ENCODE measurements around the gene CACNA1S. TPM values are rescaled to one million over a fixed set of nuclear protein-coding genes. Genes with fewer than 3 reads are reported as not detected.
A peak's percentile ranks its signal among the peaks of the same experiment; 100 is the strongest.

CACNA1S gene
- total RNA-seq, 2 experiments from 2014 or later: not detected

DNA sequence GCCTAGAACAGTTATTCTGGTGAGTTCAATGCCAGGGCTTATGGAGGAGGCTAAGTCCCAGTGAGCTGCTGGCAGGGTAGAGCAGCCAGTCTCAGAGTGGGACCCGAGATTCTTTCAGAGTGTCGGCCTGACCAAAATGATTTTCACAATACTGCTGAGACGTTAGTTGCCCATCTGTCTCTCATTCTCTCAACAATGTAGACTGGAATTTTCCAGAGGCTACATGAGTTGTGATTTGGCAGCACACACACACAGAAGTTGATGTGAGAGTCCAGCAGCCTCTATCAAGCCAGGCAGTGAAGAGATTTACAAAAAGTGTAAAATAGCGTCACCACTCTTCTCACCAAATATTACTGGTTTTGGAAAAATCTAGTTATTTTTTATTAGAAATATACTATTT, 21.7 kb downstream of the CACNA1S start:
- Mint-ChIP-seq H3K9me3 (ENCODE audit: low read depth) (no peaks in the 10 kb centered on the region), H3K27ac (no peak overlapping the region), H3K27me3 (no peaks in the 10 kb centered on the region), H3K4me1 (no peaks in the 10 kb centered on the region), H3K4me3 (no peak overlapping the region), H3K36me3 (ENCODE audit: low read depth) (no peaks in the 10 kb centered on the region)
- DNase-seq: no peak
- ChIA-PET CTCF (interaction anchor here (1.2 kb wide), 1 partner anchor 111 kb away, joined by 3 read pairs; no protein-coding TSS in a partner anchor), POLR2A (no interaction called here)
- intact Hi-C loops (cut with DNase I, micrococcal nuclease): no loop called here
- ATAC-seq: no peak

DNA sequence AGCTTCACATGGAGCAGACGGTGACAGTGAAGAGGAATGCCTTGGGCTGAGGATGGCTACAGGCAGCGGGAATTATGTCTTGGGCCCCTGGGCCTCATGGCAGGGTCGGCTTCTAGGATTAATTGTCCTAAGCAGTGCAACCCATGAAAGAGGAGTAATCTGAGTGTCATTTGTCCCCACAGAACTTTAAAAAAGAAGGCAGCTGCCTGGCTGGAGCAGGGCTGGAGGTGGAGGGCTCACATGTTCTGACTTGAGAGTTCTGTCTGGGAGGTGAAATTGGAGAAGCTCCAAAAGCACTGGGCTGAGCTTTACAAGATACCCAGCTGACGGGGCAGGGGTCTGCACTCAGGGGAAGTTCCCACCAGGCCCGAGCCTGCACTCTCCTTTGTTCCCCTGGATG, 22.6 kb downstream of the CACNA1S start:
- H3K27me3 Mint-ChIP-seq: no peaks in the 10 kb centered on the region
- H3K4me3 Mint-ChIP-seq: no peak overlapping the region
- DNase-seq (no peak), ATAC-seq (no peak)
- no peak overlapping the region for H3K27ac Mint-ChIP-seq
- H3K36me3 Mint-ChIP-seq (ENCODE audit: low read depth): no peaks in the 10 kb centered on the region
- no peaks in the 10 kb centered on the region for H3K4me1 Mint-ChIP-seq
- CTCF ChIA-PET: interaction anchor here (1.9 kb wide), 1 partner anchor 10 kb away, joined by 5 read pairs; no protein-coding TSS in a partner anchor
- intact Hi-C loops (cut with DNase I, micrococcal nuclease): loop anchor here in 1 of 2 experiments (5.0 kb wide), 1 partner anchor 133 kb away; no protein-coding TSS in a partner anchor
- no peaks in the 10 kb centered on the region for H3K9me3 Mint-ChIP-seq (ENCODE audit: low read depth)
- POLR2A ChIA-PET: no interaction called here

DNA sequence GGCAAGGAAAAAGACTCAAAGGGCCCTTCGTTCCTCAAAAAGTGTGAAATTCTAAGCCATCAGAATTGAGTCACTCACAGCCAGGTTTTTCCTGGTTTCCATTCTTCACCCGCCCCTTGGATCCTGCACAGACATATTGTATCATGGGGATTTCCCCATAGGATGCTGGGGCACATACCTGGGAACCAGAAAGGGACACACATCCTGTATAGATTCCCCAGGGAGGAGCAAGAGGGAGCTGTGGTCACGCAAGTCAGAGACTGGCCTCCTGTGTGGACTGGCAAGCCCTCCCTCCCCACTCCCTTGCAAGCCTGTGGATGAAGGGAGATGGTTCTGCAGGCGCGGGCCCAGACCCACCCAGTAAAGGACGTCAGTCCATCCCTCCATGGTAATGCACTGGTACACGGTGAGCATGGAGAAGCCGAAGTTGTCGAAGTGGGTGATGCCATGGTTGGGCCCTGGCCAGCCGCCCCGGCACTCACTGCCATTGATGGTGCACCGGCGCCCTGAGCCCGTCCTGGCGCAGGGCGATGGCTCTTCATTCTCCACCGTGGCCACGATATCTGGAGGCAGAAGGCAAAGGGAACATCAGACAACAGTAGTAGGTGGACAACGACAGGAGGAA, 23.2 kb downstream of the CACNA1S start:
- H3K9me3 Mint-ChIP-seq (ENCODE audit: low read depth): no peaks in the 10 kb centered on the region
- ChIA-PET POLR2A (interaction anchor here (0.5 kb wide), 1 partner anchor 130 kb away, joined by 3 read pairs; no protein-coding TSS in a partner anchor), CTCF (interaction anchor here (1.9 kb wide), 1 partner anchor 10 kb away, joined by 5 read pairs; no protein-coding TSS in a partner anchor)
- intact Hi-C loops (cut with DNase I, micrococcal nuclease): loop anchor here in 1 of 2 experiments (5.0 kb wide), 1 partner anchor 133 kb away; no protein-coding TSS in a partner anchor
- no peak for ATAC-seq
- no peaks in the 10 kb centered on the region for H3K27me3 Mint-ChIP-seq
- no peak for DNase-seq
- no peak overlapping the region for H3K27ac Mint-ChIP-seq
- no peaks in the 10 kb centered on the region for H3K4me1 Mint-ChIP-seq
- H3K4me3 Mint-ChIP-seq: no peak overlapping the region
- H3K36me3 Mint-ChIP-seq (ENCODE audit: low read depth): no peaks in the 10 kb centered on the region

- Mint-ChIP-seq H3K27ac (no peak overlapping the region), H3K36me3 (ENCODE audit: low read depth) (no peaks in the 10 kb centered on the region), H3K4me3 (no peak overlapping the region), H3K9me3 (ENCODE audit: low read depth) (no peaks in the 10 kb centered on the region), H3K4me1 (no peaks in the 10 kb centered on the region), H3K27me3 (no peaks in the 10 kb centered on the region)
- ChIA-PET POLR2A (interaction anchor here (0.5 kb wide), 1 partner anchor 131 kb away, joined by 3 read pairs; no protein-coding TSS in a partner anchor), CTCF (interaction anchor here (0.6 to 1.9 kb wide), 2 partner anchors 9 to 11 kb away, joined by 4 to 5 read pairs; no protein-coding TSS in a partner anchor)
- DNase-seq (no peak), ATAC-seq (no peak)
- intact Hi-C loops (cut with DNase I, micrococcal nuclease): loop anchor here in 1 of 2 experiments (5.0 kb wide), 1 partner anchor 134 kb away; no protein-coding TSS in a partner anchor
Observed at GRCh38 chr1:201088395-201088794, 23.8 kb downstream of the CACNA1S start.

GRCh38 chr1:201085902-201086735, 26.1 kb downstream of the CACNA1S start:
- intact Hi-C loops (cut with DNase I, micrococcal nuclease): loop anchor here (1.0 to 5.0 kb wide), 4 partner anchors 28 to 136 kb away; no protein-coding TSS in a partner anchor
- Mint-ChIP-seq H3K4me1 (no peaks in the 10 kb centered on the region), H3K36me3 (ENCODE audit: low read depth) (no peaks in the 10 kb centered on the region), H3K9me3 (ENCODE audit: low read depth) (no peaks in the 10 kb centered on the region), H3K27ac (no peak overlapping the region), H3K27me3 (no peaks in the 10 kb centered on the region), H3K4me3 (no peak overlapping the region)
- peak; percentile 66 for DNase-seq
- CTCF ChIA-PET: interaction anchor here (0.7 to 1.9 kb wide), 13 partner anchors 12 to 924 kb away, joined by 3 to 10 read pairs (median 4); no protein-coding TSS in a partner anchor
- peak; percentile 78 for ATAC-seq
- POLR2A ChIA-PET: no interaction called here

- intact Hi-C loops (cut with DNase I, micrococcal nuclease): no loop called here
- no peak for ATAC-seq
- CTCF ChIA-PET: interaction anchor here (0.6 to 1.9 kb wide), 7 partner anchors 12 to 112 kb away, joined by 3 to 10 read pairs (median 4); no protein-coding TSS in a partner anchor
Observed at GRCh38 chr1:201084295-201084694, 27.9 kb downstream of the CACNA1S start.

DNA sequence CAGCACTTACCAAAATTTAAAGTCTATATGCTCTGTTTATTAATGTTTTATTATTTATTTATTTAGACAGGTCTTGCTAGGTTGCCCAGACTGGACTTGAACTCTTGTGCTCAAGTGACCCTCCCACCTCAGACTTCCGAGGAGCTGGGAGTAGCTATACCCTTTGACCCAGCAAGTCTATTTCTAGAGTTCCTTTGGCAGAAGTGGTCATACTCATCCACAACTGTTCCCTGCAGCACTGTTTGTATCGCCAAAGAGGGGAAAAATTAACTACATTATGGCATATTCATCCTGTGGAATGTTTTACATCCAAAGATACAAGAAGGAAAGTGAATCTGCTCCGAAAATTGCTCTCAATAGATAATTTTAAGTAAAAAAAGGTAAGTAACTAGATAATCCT, 28.5 kb downstream of the CACNA1S start:
- Mint-ChIP-seq H3K9me3 (ENCODE audit: low read depth) (no peaks in the 10 kb centered on the region), H3K36me3 (ENCODE audit: low read depth) (no peaks in the 10 kb centered on the region), H3K27ac (no peak overlapping the region), H3K4me3 (no peak overlapping the region), H3K27me3 (no peaks in the 10 kb centered on the region), H3K4me1 (no peaks in the 10 kb centered on the region)
- ChIA-PET POLR2A (no interaction called here), CTCF (interaction anchor here (0.6 to 1.7 kb wide), 3 partner anchors 12 to 112 kb away, joined by 3 to 5 read pairs (median 4); no protein-coding TSS in a partner anchor)
- ATAC-seq (no peak), DNase-seq (no peak)
- intact Hi-C loops (cut with DNase I, micrococcal nuclease): no loop called here

More at GRCh38 chr1:201084295-201084694, 27.9 kb downstream of the CACNA1S start:
- Mint-ChIP-seq H3K9me3 (ENCODE audit: low read depth) (no peaks in the 10 kb centered on the region), H3K36me3 (ENCODE audit: low read depth) (no peaks in the 10 kb centered on the region), H3K4me1 (no peaks in the 10 kb centered on the region), H3K4me3 (no peak overlapping the region), H3K27ac (no peak overlapping the region), H3K27me3 (no peaks in the 10 kb centered on the region)
- POLR2A ChIA-PET: no interaction called here
- DNase-seq: no peak

DNA sequence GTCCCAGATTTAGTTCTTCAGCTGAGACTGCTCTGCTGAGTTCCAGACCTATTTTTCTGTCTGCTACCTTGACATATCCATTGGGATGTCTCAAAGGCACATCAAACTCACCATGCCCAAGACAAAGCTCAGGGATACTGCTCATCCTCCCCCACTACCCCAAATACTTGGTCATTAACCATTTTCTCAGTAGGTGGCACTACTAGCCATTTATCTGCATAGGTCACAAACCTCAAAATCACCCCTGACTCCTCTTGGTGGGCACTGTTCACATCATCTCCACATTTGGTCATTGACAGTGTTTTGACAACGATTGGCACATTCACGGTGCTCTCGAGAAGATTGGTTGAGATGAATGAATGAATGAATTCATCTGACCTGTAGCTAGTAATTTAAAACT, 32.1 kb downstream of the CACNA1S start:
- H3K27ac Mint-ChIP-seq: no peak overlapping the region
- ChIA-PET POLR2A (no interaction called here), CTCF (interaction anchor here (0.5 to 2.0 kb wide), 5 partner anchors 9 to 120 kb away, joined by 3 to 5 read pairs (median 3); no protein-coding TSS in a partner anchor)
- H3K4me1 Mint-ChIP-seq: no peaks in the 10 kb centered on the region
- DNase-seq: no peak
- intact Hi-C loops (cut with DNase I, micrococcal nuclease): no loop called here
- H3K9me3 Mint-ChIP-seq (ENCODE audit: low read depth): no peaks in the 10 kb centered on the region
- H3K36me3 Mint-ChIP-seq (ENCODE audit: low read depth): no peaks in the 10 kb centered on the region
- no peak for ATAC-seq
- no peak overlapping the region for H3K4me3 Mint-ChIP-seq
- no peaks in the 10 kb centered on the region for H3K27me3 Mint-ChIP-seq

GRCh38 chr1:201077736-201078135, 34.5 kb downstream of the CACNA1S start:
- no peak overlapping the region for H3K27ac Mint-ChIP-seq
- POLR2A ChIA-PET: no interaction called here
- DNase-seq (no peak), ATAC-seq (no peak)
- CTCF ChIA-PET: interaction anchor here (0.8 kb wide), 1 partner anchor 98 kb away, joined by 3 read pairs; no protein-coding TSS in a partner anchor
- H3K9me3 Mint-ChIP-seq (ENCODE audit: low read depth): no peaks in the 10 kb centered on the region
- no peaks in the 10 kb centered on the region for H3K4me1 Mint-ChIP-seq
- H3K36me3 Mint-ChIP-seq (ENCODE audit: low read depth): no peaks in the 10 kb centered on the region
- intact Hi-C loops (cut with DNase I, micrococcal nuclease): no loop called here
- no peak overlapping the region for H3K4me3 Mint-ChIP-seq
- no peaks in the 10 kb centered on the region for H3K27me3 Mint-ChIP-seq

DNA sequence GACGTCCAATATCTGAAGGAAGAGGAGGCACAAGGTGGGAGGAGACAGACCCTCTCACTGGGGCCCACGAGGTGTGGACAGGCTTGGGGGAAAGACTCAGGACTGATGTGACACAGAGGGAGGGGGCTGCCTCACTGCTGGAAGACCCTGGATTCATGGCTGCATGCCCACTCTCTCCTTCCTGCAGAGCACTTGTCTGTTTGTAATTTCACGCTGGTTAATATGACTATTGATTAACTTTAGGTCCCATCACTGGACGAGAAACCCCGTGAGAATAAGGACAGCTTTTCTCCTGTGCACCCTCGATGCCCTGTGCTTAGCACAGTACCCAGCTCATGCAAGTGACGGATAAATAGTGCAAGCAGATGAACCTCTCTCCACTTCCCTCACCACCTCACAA, 35.1 kb downstream of the CACNA1S start:
- intact Hi-C loops (cut with DNase I, micrococcal nuclease): no loop called here
- H3K36me3 Mint-ChIP-seq (ENCODE audit: low read depth): no peaks in the 10 kb centered on the region
- H3K4me3 Mint-ChIP-seq: no peak overlapping the region
- ChIA-PET POLR2A (no interaction called here), CTCF (no interaction called here)
- no peaks in the 10 kb centered on the region for H3K27me3 Mint-ChIP-seq
- no peaks in the 10 kb centered on the region for H3K9me3 Mint-ChIP-seq (ENCODE audit: low read depth)
- DNase-seq (no peak), ATAC-seq (no peak)
- no peak overlapping the region for H3K27ac Mint-ChIP-seq
- no peaks in the 10 kb centered on the region for H3K4me1 Mint-ChIP-seq

GRCh38 chr1:201076092-201076491, 36.1 kb downstream of the CACNA1S start:
- H3K9me3 Mint-ChIP-seq (ENCODE audit: low read depth): no peaks in the 10 kb centered on the region
- ChIA-PET POLR2A (no interaction called here), CTCF (no interaction called here)
- no peaks in the 10 kb centered on the region for H3K36me3 Mint-ChIP-seq (ENCODE audit: low read depth)
- ATAC-seq (no peak), DNase-seq (no peak)
- H3K4me1 Mint-ChIP-seq: no peaks in the 10 kb centered on the region
- no peak overlapping the region for H3K4me3 Mint-ChIP-seq
- intact Hi-C loops (cut with DNase I, micrococcal nuclease): no loop called here
- H3K27me3 Mint-ChIP-seq: no peaks in the 10 kb centered on the region
- H3K27ac Mint-ChIP-seq: no peak overlapping the region

Data from activated CD4-positive, alpha-beta T cell treated with anti-CD3 and anti-CD28 coated beads for 36 hours (primary cell).